Natural killer cell (primary cell): ENCODE results near the gene C20orf144. TPM values are rescaled to one million over a fixed set of nuclear protein-coding genes. Genes with fewer than 3 reads are reported as not detected.
A peak's percentile ranks its signal among the peaks of the same experiment; 100 is the strongest.

ENCODE experiments used
- ATAC-seq, 3 donors: fragments of 150-1000 bp in 2 of 3; fragments of 200-7000 bp in 1 of 3; cut with Tn5 transposase; 1 replicate in 1 of 3; 2 replicates in 2 of 3; pipeline ENCODE4 v1.10.0; 2021; ENCODE audit warnings: mild to moderate bottlenecking in 2 of 3, moderate library complexity in 2 of 3
- DNase-seq, 2 donors: peaks; one replicate each; pipeline versions ENCODE4 v3.0.0 to v3.0.0-alpha.2; 2013 to 2021; ENCODE audit warnings: mixed read lengths in 1 of 2
- H3K27ac ChIP-seq: one replicate; pipeline ENCODE4 v1.5.1; 2013; ENCODE audit warnings: mild to moderate bottlenecking, low read length
- H3K27me3 ChIP-seq: one replicate; pipeline ENCODE4 v1.6.1; 2013; ENCODE audit warnings: low read length; ENCODE audit not compliant: control insufficient read depth, insufficient read depth
- H3K36me3 ChIP-seq: one replicate; pipeline ENCODE4 v1.6.1; 2013; ENCODE audit warnings: low read length; ENCODE audit not compliant: control insufficient read depth, insufficient read depth
- H3K4me1 ChIP-seq: one replicate; pipeline ENCODE4 v1.6.1; 2013; ENCODE audit warnings: low read length; ENCODE audit not compliant: control insufficient read depth, insufficient read depth
- H3K4me3 ChIP-seq: one replicate; pipeline ENCODE4 v1.5.1; 2013; ENCODE audit warnings: low read length
- H3K9me3 ChIP-seq: one replicate; pipeline ENCODE4 v1.6.1; 2013; ENCODE audit warnings: low read length; ENCODE audit not compliant: control insufficient read depth, insufficient read depth
- H3K27ac Mint-ChIP-seq, 2 donors: one replicate each; pipeline ENCODE4 v1.8.0; 2022; ENCODE audit warnings: mild to moderate bottlenecking in 2 of 2, mixed read lengths in 2 of 2, moderate library complexity in 1 of 2
- H3K27me3 Mint-ChIP-seq, 2 donors: one replicate each; pipeline ENCODE4 v1.8.0; 2022; ENCODE audit warnings: low read depth in 2 of 2, mixed read lengths in 2 of 2
- H3K36me3 Mint-ChIP-seq: one replicate; pipeline ENCODE4 v1.8.0; 2022; ENCODE audit warnings: mixed read lengths
- H3K4me1 Mint-ChIP-seq, 2 donors: one replicate each; pipeline ENCODE4 v1.8.0; 2022; ENCODE audit warnings: mixed read lengths in 2 of 2
- H3K4me3 Mint-ChIP-seq: one replicate; pipeline ENCODE4 v1.8.0; 2022; ENCODE audit warnings: mild to moderate bottlenecking, moderate library complexity, mixed read lengths
- H3K9me3 Mint-ChIP-seq, 2 donors: one replicate each; pipeline ENCODE4 v1.8.0; 2022; ENCODE audit warnings: mixed read lengths in 2 of 2
- CTCF ChIP-seq: fragments of 200-600 bp; IDR thresholded peaks from one replicate; pipeline ENCODE4 v1.8.0; 2022; ENCODE audit warnings: antibody characterized with exemption
- WGBS: methylation state at CpG from one replicate; pipeline ENCODE4 v1.1.7; 2013; ENCODE audit warnings: missing lambda C conversion rate; ENCODE audit not compliant: insufficient coverage; 5-methylcytosine and 5-hydroxymethylcytosine counted together
- intact Hi-C: fragments of 100-400 bp; cut with micrococcal nuclease; formaldehyde crosslinking; loops from one replicate; pipeline ENCODE4 v1.14.2; 2022
- total RNA-seq, 4 donors: library from RNA; stranded (reverse); fragments of 120-200 nt in 1 of 4; gene quantifications; one replicate each; pipeline versions ENCODE4 v1.2.3 to v1.2.4, GENCODE V29; 2013 to 2022

The C20orf144 gene
- total RNA-seq, 3 donors from 2014 or later (not counting 1 experiment from before 2014, with no cell fraction given) = 0.25 to 0.41 (median 0.33) TPM

GRCh38 chr20:33673410-33674293 lies 11.5 kb downstream of the C20orf144 start:
- Histone ChIP-seq H3K27me3 (no peaks in the 10 kb centered on the region), H3K4me1 (peaks cover 25% of the 10 kb centered on the region), H3K27ac (no peak overlapping the region), H3K4me3 (peak overlapping the region; percentile 47), H3K36me3 (no peaks in the 10 kb centered on the region), H3K9me3 (no peaks in the 10 kb centered on the region)
- TF ChIP-seq CTCF = no peak
- Mint-ChIP-seq H3K4me1 (peaks cover 6 to 26% of the 10 kb centered on the region in 2 donors), H3K27me3 (no peaks in the 10 kb centered on the region), H3K9me3 (no peaks in the 10 kb centered on the region), H3K4me3 (peak overlapping the region; percentile 84), H3K27ac (peak overlapping the region in 1 of 2 donors; percentile 87), H3K36me3 (no peaks in the 10 kb centered on the region)
- intact Hi-C loops = no loop called here
- WGBS = 30% methylated on average over 29 of the region's 29 CpGs
- DNase-seq (no peak), ATAC-seq (no peak)

- Mint-ChIP-seq H3K9me3 (no peaks in the 10 kb centered on the region), H3K4me3 (peak within 1 kb of the TSS; percentile 84), H3K27ac (peak within 1 kb of the TSS; percentile 5 to 87), H3K27me3 (no peaks in the 10 kb centered on the region), H3K36me3 (no peaks in the 10 kb centered on the region), H3K4me1 (peaks cover 6 to 27% of the 10 kb centered on the region in 2 donors)
- DNase-seq (peak; percentile 70 to 73), ATAC-seq (peak; percentile 90 to 93 (median 92))
- Histone ChIP-seq H3K27ac (no peak within 1 kb of the TSS), H3K4me1 (peaks cover 32% of the 10 kb centered on the region), H3K9me3 (no peaks in the 10 kb centered on the region), H3K4me3 (peak within 1 kb of the TSS; percentile 47), H3K27me3 (no peaks in the 10 kb centered on the region), H3K36me3 (no peaks in the 10 kb centered on the region)
- intact Hi-C loops = no loop called here
- no peak for TF ChIP-seq CTCF
- 12% methylated on average over 73 of the region's 73 CpGs for WGBS
These were observed 12.4 kb downstream of the C20orf144 start, which contains the start of gene NECAB3 for GRCh38 chr20:33674294-33675135. TSS of gene NECAB3 (minus strand) at chr20:33674428. CDS start at chr20:33674352, 76 bp downstream.

GRCh38 chr20:33675136-33675959 lies 13.2 kb downstream of the C20orf144 start:
- intact Hi-C loops = no loop called here
- Histone ChIP-seq H3K4me3 (no peak overlapping the region), H3K27ac (no peak overlapping the region), H3K27me3 (no peaks in the 10 kb centered on the region), H3K9me3 (no peaks in the 10 kb centered on the region), H3K4me1 (peaks cover 41% of the 10 kb centered on the region), H3K36me3 (no peaks in the 10 kb centered on the region)
- TF ChIP-seq CTCF = no peak
- WGBS = 90% methylated on average over 16 of the region's 16 CpGs
- Mint-ChIP-seq H3K9me3 (no peaks in the 10 kb centered on the region), H3K36me3 (no peaks in the 10 kb centered on the region), H3K27ac (peak overlapping the region; percentile 5 to 75), H3K4me1 (peaks cover 6 to 30% of the 10 kb centered on the region in 2 donors), H3K27me3 (no peaks in the 10 kb centered on the region), H3K4me3 (peak overlapping the region; percentile 81)
- no peak for DNase-seq
- ATAC-seq = no peak
